ENCODE measurements around the gene MYH6.

The MYH6 gene

DNA sequence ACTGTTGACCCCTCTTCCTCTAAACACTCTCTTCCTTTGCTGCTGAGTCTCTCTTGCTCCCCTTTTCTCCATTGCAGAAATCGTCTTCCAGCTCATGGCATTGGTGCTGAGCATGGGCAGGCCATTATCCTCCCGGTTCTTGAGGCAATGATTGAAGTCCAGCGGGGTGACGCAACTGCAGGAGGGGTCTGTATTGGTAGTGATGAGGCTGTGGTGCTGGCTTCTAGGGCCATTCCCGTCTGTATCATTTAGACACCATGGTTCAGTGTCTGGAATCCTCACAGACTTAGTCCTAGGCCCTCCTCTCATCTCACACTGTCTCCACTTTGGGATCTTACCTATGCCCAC is 54.7 kb downstream of the MYH6 start:
- no peak for DNase-seq

DNA sequence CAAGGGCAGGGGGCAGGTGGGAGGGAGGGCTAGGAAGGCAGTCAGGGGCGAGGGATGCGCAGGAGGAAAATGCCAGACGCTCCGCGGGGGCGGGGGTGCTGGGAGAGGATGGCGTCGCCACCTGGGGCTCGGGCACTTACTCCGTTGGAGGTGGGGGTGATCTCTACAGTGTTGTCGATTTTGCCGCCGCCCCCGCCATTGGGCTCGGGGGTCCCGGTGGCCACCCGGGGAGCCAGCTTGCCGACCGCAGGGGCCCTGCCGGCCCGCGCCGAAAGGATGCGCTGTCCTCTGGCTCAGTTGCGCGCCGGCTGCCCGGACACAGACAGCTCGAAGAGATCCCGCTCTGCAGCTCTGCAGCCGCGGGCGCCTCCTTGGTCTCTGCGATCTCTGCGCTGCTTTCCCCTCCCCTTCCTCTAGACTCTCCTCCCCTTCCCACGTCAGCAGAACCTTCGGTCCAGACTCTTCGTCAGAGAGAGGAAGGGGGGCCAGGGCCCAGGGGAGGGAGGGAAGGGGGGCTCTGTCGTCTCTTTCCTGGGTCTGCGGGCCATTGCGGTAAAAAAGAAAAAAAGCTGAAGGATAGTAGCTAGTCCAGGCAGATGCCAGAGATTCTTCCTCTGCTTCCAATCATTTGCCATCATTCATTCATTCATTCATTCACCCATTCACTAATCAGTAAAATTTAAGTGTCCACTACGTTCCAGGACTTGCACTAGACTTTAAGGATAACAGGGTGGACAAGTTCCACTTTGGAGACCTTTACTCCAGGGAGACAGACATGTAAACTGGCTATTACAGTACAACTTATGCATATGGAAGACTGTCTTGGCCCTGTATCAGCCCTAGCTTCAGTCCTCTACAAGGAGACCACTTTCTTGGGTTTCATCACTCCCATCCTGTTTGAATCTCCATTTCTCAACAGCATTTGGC is 55.3 kb downstream of the MYH6 start, which contains the start of gene SLC22A17:
TSS of gene SLC22A17 (minus strand) at position 382 of the 927 bp plus-strand sequence.
- no peak for DNase-seq

DNA sequence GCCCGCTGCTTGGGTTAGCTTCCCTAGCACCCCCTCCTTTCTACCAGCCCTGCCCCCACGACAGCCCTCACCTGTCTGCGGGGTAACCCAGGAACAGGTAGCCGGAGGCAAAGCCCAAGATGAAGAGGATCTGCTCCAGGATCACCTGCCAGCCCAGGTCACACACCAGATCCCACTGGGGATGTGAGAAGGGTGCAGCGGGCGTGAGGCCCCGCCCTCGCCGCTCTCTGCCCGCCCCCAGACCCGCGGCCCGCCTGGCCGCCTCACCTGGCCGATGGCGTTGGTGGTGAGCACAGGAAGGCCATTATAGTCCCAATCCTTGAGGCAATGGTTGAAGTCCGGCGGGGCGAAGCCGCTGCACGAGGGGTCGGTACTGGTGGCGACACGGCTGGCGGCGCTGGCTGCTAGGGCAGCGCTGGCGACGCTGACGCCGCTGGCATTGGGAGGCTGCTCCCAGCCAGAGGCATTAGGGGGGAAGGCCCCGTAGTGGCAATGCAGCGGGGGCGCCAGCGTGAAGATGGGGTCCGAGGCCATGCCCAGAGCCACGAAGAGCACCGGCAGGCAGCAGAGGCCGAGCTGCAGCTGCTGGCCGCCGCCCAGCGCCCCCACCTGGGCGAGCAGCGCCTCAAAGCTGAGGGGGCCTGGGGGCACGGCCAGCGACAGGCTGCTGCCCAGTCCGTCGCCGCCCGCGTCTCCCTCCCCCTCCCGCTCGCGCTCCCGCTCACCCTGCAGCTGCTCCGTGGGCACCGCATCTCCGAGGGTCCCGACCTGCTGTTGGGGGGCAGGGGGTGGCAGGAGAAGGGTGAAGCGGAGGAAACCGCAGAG is 56.2 kb downstream of the MYH6 start:
- DNase-seq: no peak

DNA sequence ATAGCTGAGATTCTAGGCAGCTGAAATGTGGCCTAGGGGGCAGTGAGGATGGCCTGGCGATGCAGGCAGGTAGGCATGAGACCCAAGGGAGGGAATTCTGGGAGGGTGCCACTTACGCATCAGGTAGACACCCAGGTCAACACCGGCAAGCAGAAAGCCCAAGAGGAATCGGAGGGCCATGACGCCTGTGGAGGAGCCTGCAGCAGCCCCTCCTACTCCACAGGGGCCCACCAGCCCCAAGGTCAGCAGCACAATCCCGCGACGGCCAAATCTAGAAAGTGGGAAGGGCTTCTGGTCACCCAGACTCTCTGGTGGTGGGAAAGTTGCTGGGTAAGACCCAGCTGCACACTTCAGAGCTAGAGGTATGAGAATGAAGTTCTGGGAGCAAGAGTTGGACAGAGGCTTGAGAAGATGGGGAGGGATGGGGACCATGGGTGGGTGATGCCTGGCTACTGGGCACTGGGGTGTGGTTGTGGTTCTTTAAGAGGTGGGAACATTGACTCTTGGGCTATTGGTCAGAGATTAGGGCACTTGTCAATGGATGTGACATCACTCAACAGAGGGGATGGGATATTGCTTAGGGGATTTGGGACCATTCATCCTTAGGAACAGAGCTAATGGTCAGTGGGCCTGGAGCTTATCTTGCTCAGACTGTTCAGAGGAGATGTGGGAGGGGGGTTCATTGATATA is 58.8 kb downstream of the MYH6 start:
- DNase-seq: no peak

DNA sequence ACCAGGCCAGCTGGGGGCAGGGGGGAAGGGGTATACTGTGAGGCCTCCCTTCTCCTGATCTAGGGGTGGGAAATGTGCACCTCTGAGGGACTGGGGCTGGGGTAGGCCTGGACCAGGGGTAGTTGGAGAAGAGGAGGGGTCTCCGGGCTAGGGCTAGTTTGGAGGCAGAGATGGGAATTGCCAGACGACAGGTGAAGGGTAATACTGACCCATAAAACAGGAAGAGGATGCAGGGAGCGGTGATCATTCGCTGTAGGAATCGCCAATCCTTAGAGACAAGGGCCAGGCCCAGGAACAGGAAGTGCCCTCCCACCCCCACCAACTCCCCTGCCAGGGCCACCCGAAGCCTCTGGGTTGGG is 59.8 kb downstream of the MYH6 start:
- DNase-seq: no peak

DNA sequence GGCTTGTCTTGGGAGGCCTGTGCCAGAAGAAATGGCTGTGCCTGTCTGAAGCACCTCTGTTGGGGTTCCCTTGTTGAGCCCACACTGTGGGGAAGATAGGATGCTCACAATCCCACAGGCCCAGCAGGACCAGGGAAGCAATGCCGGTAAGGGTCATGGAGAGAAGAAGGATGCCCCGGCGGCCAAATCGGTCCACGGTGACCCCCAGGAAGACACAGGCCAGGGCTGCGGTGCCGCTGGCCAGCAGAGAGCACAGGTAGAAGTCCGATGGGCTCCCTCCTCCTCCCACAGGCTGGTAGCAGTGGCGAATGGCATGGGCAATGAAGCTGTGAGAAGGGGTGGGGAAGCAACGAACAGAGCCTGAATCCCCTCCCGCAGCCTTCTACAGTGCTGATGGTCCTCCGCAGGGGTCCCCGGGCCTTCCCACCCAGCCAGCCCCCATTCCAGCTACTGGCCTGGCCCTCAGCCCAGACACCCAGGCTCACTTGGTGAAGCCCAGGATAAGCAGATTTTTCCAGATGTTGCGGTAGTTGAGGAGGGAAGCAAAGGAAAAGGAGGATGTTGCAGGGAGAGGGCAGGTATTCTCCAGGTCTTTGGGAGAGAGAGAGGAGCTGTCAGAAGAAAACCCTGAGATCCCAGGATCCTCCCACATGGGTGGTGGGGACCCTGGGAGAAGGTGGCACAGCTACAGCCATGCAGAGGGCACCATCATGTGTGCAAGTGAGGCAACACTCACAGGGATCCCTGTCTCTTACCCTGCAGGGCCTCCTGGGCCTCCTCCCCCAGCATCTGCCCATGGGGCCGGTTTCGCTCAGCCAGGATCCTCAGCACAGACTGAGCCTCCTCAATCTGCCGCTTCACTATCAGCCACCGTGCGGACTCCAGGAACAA is 60.4 kb downstream of the MYH6 start:
- DNase-seq: no peak

DNA sequence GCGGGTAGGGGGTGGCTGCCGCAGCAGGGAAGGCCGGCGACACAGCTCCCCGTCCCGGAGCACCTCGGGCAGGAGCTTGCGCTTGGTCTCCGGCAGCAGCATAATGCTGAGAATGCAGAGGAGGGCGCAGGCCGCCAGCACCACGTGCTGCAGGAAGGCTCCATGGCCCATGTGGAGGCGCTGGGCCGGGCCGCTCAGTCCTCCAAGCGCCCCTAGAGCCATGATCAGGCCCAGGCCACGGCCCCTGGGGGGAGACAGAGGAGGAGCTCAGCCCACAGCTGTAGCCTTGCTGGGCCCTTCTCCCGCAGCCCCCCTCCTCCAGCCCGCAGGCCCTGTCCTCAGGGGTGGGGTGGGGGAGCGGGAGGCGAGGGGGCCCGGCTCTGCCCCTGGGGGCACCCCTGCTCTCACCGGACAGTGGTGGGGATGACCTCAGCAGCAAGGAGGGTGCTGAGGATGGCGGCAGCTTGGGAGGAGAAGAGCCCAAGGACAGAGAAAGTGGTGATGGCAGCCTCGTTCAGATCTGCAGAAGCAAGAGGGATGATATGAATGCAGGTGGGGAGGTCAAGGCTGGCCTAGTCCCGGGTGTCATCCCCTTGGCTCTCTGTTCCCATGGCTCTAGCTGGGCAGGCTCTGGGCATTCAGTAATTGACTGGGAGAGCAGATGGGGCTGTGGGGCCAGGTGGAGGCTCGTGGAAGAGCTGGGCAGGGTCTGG is 61.2 kb downstream of the MYH6 start:
- DNase-seq: no peak

DNA sequence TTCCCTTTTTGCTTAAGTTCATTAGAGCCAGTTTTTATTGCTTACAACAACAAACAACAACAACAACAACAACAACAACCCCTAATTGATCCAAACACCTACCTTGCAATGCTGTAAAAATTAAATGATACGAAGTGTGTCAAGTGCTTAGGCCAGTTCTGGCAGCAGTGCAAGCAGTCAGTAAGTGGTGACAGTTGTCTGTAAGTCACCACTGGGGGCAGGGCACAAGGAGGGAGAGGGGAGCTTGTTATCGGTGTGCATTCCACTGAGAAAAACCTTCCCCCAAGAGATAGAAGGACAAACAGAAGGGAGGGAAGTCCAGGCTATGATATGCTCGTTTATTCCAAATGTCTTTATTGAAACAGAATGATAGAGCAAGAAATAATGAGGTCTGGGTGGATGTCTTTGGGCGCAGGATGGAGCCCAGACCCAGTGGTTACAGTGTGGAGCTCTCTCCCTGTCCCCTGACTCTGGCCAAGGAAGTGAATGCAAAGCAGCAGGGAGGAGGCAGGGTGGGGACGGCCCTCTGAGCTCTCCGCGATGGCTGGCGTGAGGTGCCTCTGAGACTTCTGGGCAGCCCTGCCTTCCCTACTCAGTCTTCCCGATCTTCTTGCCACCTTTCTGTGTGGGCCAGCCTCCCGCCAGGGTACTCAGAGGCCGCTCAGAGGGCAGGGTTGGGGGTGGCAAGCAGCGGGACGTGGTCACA is 61.9 kb downstream of the MYH6 start:
- DNase-seq: no peak

DNA sequence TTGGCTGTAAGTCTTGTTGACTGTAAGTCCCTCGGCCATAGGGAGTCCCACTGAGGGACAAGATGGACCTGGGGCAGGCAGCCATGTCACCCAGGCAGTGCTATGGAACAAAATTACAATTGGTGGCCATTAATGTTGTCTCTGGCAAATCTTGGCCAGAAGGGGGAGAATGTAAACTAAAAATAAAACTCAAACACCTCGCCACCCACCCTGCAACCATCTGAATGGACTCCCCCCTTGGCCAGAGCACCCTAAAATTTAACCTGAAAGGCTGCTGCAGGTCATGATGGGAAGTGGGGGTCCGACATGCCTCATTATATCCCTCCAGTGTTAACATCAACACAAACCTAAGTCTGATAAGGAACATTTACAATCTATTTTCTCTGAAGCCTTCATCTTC is 63.6 kb downstream of the MYH6 start:
- no peak for DNase-seq

DNA sequence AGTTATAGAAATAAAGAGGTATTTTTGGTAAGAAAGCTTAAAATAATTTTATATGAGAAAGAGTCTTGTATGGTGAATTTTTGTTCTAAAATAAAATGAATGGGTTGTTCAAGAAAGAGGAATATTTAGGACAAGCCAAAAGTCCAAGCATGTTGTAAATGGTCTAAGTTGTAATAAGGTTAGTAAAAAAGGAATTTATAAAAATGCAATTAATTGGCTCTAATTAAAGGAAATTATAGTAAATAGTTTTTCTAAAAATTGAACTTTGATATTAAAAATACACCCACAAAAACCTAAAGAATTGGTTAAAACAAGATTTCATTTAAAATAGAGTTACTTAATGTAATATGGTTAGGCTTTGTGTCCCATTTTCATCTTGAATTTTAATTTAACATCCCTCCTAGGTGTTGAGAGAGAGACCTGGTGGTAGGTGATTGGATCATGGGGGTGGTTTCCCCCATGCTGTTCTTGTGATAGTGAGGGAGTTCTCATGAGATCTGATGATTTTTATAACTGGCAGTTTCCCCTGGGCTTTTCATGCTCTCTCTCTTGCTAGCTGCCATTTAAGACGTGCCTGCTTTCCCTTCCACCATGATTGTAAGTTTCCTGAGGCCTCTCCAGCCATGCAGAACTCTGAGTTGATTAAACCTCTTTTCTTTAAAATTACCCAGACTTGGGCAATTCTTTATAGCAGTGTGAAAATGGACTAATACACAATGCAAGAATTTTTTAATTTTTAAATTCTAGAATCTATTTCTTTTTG is 68.4 kb downstream of the MYH6 start:
- DNase-seq: no peak

DNA sequence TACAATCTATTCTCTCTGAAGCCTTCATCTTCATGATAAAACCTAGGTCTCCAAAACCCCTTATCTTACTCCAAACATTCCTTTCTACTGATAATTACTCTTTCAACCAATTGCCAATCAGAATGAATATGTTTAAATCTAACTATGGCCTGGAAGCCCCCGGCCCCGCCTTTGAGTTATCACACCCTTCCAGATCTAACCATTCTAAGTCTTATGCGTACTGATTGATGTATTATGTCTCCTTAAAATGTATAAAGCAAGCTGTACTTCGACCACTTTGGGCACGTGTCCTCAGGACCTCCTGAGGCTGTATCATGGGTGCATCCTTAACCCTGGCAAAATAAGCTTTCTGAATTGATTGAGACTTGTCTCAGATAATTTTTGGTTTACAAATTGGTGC is 72.5 kb downstream of the MYH6 start:
- no peak for DNase-seq

All from HCEC 1CT (cell line).